Prostate gland (tissue), 2 donors: ENCODE results near the gene MAGI2.

Source experiments
- CTCF ChIP-seq, 4 experiments: fragments of 200-600 bp in 2 of 4; fragments of 450-650 bp in 2 of 4; sonication (generic) in 2 of 4; IDR thresholded peaks; 1 replicate in 3 of 4; 2 replicates in 1 of 4; pipeline ENCODE4 v1.5.1; 2016 to 2019; ENCODE audit warnings: antibody characterized with exemption in 4 of 4, mild to moderate bottlenecking in 2 of 4, moderate library complexity in 2 of 4
- POLR2A ChIP-seq: fragments of 450-650 bp; IDR thresholded peaks from one replicate; pipeline ENCODE4 v1.6.1; 2016; ENCODE audit warnings: antibody characterized with exemption, mild to moderate bottlenecking

GRCh38 chr7:78149787-78150186, 1303.7 kb downstream of the MAGI2 start:
- no peak for TF ChIP-seq CTCF (IDR thresholded peaks at IDR 0.05)
- no peak for TF ChIP-seq POLR2A
